Left cardiac atrium (tissue), 4 donors: ENCODE data around the gene PANK1. TPM values are rescaled to one million over a fixed set of nuclear protein-coding genes. Genes with fewer than 3 reads are reported as not detected.
A peak's percentile ranks its signal among the peaks of the same experiment; 100 is the strongest.

Source experiments
- ATAC-seq, 2 donors: fragments of 200-7000 bp; cut with Tn5 transposase; one replicate each; pipeline ENCODE4 v1.9.1; 2020; ENCODE audit warnings: mild to moderate bottlenecking in 2 of 2, moderate library complexity in 2 of 2
- DNase-seq: peaks from one replicate; pipeline ENCODE4 v3.0.0-alpha.2; 2020
- intact Hi-C, 2 donors: fragments of 100-400 bp; cut with DNase I; formaldehyde crosslinking; loops; one replicate each; pipeline versions ENCODE4 v1.14.1 to v1.15.1; 2022 to 2023
- total RNA-seq, 2 donors: library from RNA; stranded (reverse); fragmentation: NEBNext Ultra II Directional; extraction: Animal tissue kit (Norgen Biotek cat#: 25700); gene quantifications; one replicate each; pipeline ENCODE4 v1.2.1, GENCODE V29; 2021
- donor health status: DM: no; HTN: yes; CAD: no.
- donor health status: DM: no; HTN: yes; CAD: no; lungs with severe emphysema.
- donor health status: DM: yes; HTN: yes; CAD: no.
- donor health status: Dilated cardiomyopathy.

The PANK1 gene
- total RNA-seq, 2 donors from 2014 or later, result 7.6 to 11.1 TPM

DNA sequence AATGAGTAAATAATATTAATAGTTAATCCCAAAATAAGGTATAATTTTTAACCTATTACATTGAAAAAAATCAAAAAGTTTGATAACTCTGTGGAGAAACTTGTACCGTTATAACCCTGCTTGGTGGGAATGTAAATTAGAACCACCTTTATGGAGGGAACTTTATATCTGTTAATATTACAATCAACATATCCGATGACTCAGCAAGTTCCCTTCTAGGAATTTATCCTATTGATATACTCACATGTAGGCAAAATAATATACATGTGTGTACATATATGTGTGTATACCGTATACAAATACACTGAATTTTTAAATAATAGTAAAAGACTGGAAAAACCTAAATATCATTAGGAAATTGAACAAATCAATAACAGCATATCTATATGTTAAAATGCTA is 54.7 kb downstream of the PANK1 start:
- ATAC-seq (no peak), DNase-seq (no peak)
- intact Hi-C loops, result loop anchor here in 1 of 2 donors (5.0 kb wide), 1 partner anchor 52 kb away; no protein-coding TSS in a partner anchor

- ATAC-seq, result peak in 1 of 2 donors; percentile 62
- intact Hi-C loops, result loop anchor here in 1 of 2 donors (10.0 kb wide), 1 partner anchor 106 kb away; no protein-coding TSS in a partner anchor
- no peak for DNase-seq
Observed at GRCh38 chr10:89589101-89589720, 55.8 kb downstream of the PANK1 start.

DNA sequence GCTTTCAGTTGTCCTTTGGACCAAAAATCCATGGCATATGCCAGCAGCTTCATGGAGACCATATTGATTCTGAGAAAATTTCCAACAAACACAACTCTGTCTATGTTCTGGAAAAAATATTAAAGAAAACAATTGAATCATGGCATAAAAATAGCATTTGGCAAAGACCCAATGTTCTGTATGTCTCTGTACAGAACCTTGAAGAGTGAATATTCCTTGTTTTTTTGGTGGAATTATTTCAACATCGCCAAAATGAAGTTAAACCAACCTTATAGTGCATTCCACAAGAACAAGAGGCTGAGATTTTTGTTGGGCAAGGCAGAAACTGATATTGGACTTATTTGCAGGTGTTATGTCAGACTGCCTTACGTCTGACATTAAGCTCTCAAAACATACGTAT is 56.4 kb downstream of the PANK1 start:
- DNase-seq, result no peak
- ATAC-seq, result no peak
- intact Hi-C loops, result loop anchor here in 1 of 2 donors (10.0 kb wide), 1 partner anchor 106 kb away; no protein-coding TSS in a partner anchor

DNA sequence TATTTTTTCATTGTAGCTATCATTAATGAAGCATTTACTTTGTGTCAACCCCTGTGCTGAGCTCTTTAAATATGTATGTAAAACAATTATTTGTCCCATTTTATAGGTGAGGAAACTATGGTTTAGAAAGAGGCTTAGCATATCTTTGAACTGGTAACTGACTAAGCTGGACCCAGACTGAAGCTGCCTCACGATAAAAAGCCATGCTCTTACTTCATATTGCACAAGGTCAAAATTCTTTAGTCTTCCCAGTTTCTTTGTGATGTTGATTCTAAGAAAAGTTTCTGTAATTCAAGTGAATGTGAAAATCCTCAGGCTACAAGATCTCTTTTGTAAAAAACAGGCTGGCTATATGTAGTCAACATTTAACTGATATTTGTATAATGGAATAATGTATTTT is 63.0 kb downstream of the PANK1 start:
- no peak for ATAC-seq
- DNase-seq, result no peak
- intact Hi-C loops, result loop anchor here in 1 of 2 donors (10.0 kb wide), 1 partner anchor 113 kb away; no protein-coding TSS in a partner anchor

- intact Hi-C loops, result loop anchor here in 1 of 2 donors (10.0 kb wide), 1 partner anchor 115 kb away; no protein-coding TSS in a partner anchor
- DNase-seq (no peak), ATAC-seq (no peak)
Observed at GRCh38 chr10:89580243-89580642, 64.8 kb downstream of the PANK1 start.

GRCh38 chr10:89576696-89577095 is 68.3 kb downstream of the PANK1 start:
- DNase-seq (no peak), ATAC-seq (no peak)
- intact Hi-C loops, result no loop called here

DNA sequence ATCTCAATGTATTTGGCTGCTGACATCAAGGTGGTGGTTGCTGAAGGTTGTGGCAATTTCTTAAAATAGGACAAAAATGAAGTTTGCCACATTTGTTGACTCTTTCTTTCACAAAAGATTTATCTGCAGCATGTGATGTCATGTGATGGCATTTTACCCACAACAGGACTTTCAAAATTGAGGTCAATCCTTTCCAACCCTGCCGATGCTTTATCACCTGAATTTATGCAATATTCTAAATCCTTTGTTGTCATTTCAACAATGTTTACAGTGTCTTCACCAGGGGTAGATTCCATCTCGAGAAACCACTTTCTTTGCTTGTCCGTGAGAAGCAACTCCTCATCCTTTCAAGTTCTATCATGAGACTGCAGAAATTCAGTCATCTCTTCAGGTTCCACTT is 69.0 kb downstream of the PANK1 start:
- intact Hi-C loops, result no loop called here
- ATAC-seq, result no peak
- DNase-seq, result no peak

GRCh38 chr10:89575031-89575430 is 70.0 kb downstream of the PANK1 start:
- no peak for DNase-seq
- intact Hi-C loops, result no loop called here
- ATAC-seq, result no peak

DNA sequence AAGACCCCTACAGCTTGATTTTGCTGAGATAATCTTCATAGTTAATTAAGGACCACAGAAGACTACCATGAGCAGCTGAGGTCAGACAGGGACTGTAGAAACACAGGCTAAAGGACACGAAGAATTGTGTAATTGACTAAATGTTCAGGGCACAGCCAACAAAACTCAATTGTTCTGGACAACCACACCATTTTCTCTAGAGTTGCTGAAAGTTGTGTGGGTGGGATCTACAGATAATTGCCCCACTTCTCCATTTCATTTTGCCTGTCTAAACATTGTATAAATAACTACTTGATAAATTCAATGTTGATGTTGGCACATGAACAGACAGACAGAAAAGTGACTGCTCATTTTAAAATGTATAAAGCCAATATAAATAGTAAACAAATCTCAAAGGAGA is 70.7 kb downstream of the PANK1 start:
- intact Hi-C loops, result no loop called here
- ATAC-seq (peak in 1 of 2 donors; percentile 57), DNase-seq (no peak)

DNA sequence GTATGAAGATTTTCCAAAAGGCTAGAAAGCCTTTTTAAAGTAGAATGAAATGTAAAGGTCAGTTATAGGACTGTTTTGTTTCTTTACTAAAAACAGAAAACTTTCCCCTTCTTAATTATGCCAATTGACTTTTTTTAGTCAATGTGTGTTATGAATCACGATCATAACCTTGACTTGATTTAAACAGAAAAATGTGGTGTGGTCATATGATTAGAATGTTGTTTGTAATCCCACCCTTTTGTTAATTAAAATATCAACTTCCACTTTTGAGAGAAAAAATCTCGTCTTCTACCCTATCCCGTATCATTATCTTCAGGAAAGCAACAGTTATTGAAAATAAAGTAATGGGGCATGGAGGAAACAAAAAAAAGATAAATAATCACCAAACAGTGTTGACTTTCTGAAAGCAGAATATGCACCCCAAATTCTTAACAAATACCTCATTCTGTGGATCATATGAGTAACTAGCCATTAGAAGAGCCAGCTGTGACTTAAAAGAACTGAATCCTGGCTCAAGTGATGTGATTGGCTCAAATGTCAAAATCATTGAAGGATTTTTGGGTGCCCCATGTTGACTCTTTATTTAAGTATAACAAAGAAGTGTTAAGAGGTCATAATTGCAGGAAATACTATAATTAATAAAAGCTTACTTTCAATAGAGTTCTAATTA is 77.3 kb downstream of the PANK1 start:
- DNase-seq (no peak), ATAC-seq (no peak)
- intact Hi-C loops, result no loop called here

DNA sequence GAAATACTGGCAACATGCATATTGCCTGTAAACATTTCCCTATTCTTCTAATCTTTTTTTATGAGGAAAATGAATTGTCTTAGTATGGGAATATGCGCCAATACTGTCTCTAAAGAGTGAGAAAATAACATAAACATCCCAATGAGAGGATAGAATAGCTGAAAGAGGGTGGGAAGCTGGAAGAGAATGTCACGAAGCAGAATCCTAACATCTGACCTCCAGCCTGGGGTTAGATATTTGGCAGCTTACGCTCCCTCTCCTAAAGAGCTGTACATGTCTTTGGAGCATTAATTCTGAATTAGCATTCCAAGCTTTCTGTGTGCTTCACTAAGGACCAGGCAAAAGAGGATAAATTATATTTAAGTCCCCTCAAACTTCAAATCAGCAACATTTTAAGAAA is 78.0 kb downstream of the PANK1 start:
- intact Hi-C loops, result no loop called here
- DNase-seq, result no peak
- no peak for ATAC-seq

DNA sequence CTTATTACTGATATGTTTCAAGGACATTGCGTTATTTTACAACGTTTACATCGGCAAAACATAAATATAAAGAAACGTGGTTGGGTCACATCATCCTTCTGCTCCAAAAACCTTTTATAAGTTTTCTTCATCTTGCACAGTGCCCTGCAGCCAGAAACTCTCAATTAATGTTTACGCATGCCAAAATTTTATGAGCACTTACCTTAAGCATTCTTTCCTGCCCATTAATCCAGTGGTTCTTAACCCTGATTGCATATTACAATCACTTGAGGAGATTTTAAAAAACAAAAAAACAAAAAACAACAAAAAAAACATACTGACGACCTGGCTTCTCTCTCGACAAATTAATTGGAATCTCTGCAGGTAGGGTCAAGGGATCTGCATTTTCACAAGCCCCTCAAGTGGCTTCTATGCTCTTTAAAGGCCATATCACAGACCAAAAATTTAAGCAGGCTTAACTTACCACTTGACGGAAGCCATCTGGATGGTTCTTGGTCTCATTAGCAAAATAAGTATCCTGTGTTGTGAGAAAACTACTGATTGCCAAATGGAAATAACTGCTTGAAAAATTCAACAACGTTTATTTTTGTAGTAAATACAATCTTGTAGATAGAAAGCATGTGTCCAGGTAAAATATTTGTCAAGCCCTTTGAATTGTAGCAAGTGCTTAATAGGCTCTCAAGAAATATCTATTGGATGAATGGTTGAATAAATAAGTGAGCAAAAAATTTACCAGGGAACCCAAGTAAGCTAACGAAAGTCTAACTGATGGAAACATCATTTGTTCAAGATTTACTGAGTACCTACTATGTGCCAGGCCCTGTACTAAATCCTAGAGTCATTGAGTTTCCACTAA is 78.7 kb downstream of the PANK1 start:
- intact Hi-C loops, result no loop called here
- ATAC-seq, result no peak
- no peak for DNase-seq

DNA sequence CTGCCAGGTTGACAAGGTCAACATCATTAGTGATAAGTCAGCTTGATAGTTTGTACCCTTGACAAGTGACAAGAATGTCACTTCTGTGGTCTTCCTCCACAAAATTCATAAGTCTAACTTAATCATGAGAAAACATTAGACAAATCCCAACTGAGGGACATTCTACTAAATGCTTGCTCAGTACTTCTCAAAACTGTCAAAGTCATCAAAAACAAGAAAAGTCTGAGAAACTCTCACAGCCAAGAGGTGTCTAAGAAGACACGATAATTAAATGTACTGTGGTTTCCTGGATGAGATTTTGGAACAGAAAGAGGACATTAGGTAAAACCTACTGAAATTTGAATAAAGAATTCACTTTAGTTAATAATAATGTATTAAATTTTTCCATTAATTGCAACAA is 79.9 kb downstream of the PANK1 start:
- intact Hi-C loops, result loop anchor here in 1 of 2 donors (2.0 kb wide), 1 partner anchor 138 kb away; no protein-coding TSS in a partner anchor
- DNase-seq, result no peak
- no peak for ATAC-seq

DNA sequence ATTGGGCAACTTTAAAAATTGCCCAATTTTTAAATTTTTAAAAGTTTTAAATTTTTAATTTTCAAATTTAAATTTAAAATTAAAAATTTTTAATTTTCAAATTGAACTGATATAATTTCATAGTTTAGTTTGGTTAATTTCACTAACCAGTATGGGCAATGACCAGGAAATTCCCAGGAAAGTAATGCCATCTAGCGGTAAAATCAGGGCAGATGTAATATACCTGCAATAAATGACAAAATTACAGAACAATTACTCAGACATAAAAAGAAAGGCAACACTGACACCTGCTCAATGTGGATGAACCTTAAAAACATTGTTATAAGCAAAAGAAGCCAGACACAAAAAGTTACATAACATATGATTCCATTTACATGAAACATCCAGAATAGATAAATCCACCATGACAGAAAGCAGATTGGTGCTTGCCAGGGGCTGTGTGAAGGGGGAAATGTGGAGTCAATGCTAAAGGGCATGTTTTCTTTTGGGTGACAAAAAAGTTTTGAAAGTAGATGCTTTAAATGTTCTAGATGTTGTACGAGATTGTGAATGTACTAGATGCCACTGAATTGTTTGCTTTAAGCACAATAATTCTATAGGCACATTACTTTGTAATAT is 81.1 kb downstream of the PANK1 start:
- no peak for DNase-seq
- intact Hi-C loops, result loop anchor here (2.0 to 5.0 kb wide), 2 partner anchors 137 kb away; no protein-coding TSS in a partner anchor
- peak; percentile 63 to 66 for ATAC-seq

GRCh38 chr10:89563311-89563710 is 81.7 kb downstream of the PANK1 start:
- no peak for ATAC-seq
- intact Hi-C loops, result loop anchor here in 1 of 2 donors (5.0 kb wide), 1 partner anchor 136 kb away; no protein-coding TSS in a partner anchor
- DNase-seq, result no peak

- intact Hi-C loops, result no loop called here
- DNase-seq, result no peak
Observed at GRCh38 chr10:89556600-89556999, 88.4 kb downstream of the PANK1 start.

GRCh38 chr10:89555688-89556445 is 89.2 kb downstream of the PANK1 start:
- no peak for DNase-seq
- intact Hi-C loops, result loop anchor here in 1 of 2 donors (2.0 kb wide), 1 partner anchor 129 kb away; no protein-coding TSS in a partner anchor
- ATAC-seq, result peak; percentile 43 to 76

More at GRCh38 chr10:89556600-89556999, 88.4 kb downstream of the PANK1 start:
- ATAC-seq, result no peak

GRCh38 chr10:89554433-89554832 is 90.6 kb downstream of the PANK1 start:
- DNase-seq (no peak), ATAC-seq (no peak)
- intact Hi-C loops, result loop anchor here in 1 of 2 donors (2.0 kb wide), 1 partner anchor 128 kb away; no protein-coding TSS in a partner anchor
